K562 (cell line): Measurements from ENCODE around the gene KIF1A. TPM values are rescaled to one million over a fixed set of nuclear protein-coding genes. Genes with fewer than 3 reads are reported as not detected.

ENCODE experiments used
- ATAC-seq: fragments of 200-7000 bp; cut with Tn5 transposase; 3 replicates; pipeline ENCODE4 v1.9.1; 2020; ENCODE audit warnings: moderate library complexity
- BruUV-seq: library from RNA; stranded (reverse); fragments of 400-500 nt; replicated peaks from 2 replicates; lab custom pipeline; 2021; lab: Mats Ljungman, UMichigan
- CTCF ChIA-PET: fragments of 300-600 bp; formaldehyde crosslinking; extraction: SDS; loops from one replicate; lab custom pipeline; 2021; ENCODE audit warnings: low intra/inter-chr PET ratio; lab: Yijun Ruan, JAX
- POLR2A ChIA-PET: fragments of 300-600, 350-650 bp; sonication (Branson Sonifier 250); formaldehyde crosslinking; extraction: SDS; loops from one replicate; lab custom pipeline; 2021; ENCODE audit warnings: antibody characterized with exemption, inconsistent platforms; lab: Yijun Ruan, JAX
- DNase-seq, 4 experiments: peaks; one replicate each; pipeline versions ENCODE4 v3.0.0 to v3.0.0-alpha.2; 2011 to 2018; ENCODE audit warnings: low spot score in 3 of 4, mixed read lengths in 3 of 4; ENCODE audit errors: extremely low read depth in 1 of 4
- FAIRE-seq: peaks from 2 replicates; lab custom pipeline; 2011; peaks lifted over from hg19 to GRCh38; lab: Jason Lieb, UNC
- H2AFZ ChIP-seq: 2 replicates; pipeline ENCODE4 v1.6.0; 2011; ENCODE audit warnings: low read depth, low read length, control low read depth, inconsistent platforms
- H3K27ac ChIP-seq: fragments of 200-600 bp; 3 replicates; pipeline ENCODE4 v1.8.0; 2011; ENCODE audit warnings: low read depth, mild to moderate bottlenecking, control low read depth, inconsistent platforms, low read length, moderate library complexity, mixed read lengths; ENCODE audit errors: extremely low read depth
- H3K27me3 ChIP-seq, 2 experiments: fragments of 300-600 bp in 1 of 2; 2 replicates in 1 of 2; 3 replicates in 1 of 2; pipeline versions ENCODE4 v1.6.0 to v1.8.0; 2011; ENCODE audit warnings: inconsistent platforms in 2 of 2, low read length in 2 of 2, mild to moderate bottlenecking in 1 of 2, mixed read lengths in 1 of 2, moderate library complexity in 1 of 2; ENCODE audit not compliant: control insufficient read depth in 2 of 2, insufficient read depth in 2 of 2
- H3K36me3 ChIP-seq: fragments of 300-600 bp; 3 replicates; pipeline ENCODE4 v1.8.0; 2011; ENCODE audit warnings: mild to moderate bottlenecking, low read length, inconsistent platforms; ENCODE audit not compliant: control insufficient read depth, insufficient read depth
- H3K4me1 ChIP-seq, 2 experiments: fragments of 200-600 bp in 1 of 2; replicated peaks in 1 of 2; 2 replicates in 1 of 2; 3 replicates in 1 of 2; pipeline versions ENCODE4 v1.5.1 to v1.8.0; 2011; ENCODE audit warnings: inconsistent platforms in 2 of 2, low read length in 2 of 2, mild to moderate bottlenecking in 1 of 2, mixed read lengths in 1 of 2, moderate library complexity in 1 of 2; ENCODE audit not compliant: control insufficient read depth in 2 of 2, insufficient read depth in 2 of 2
- H3K4me2 ChIP-seq: 2 replicates; pipeline ENCODE4 v1.6.1; 2011; ENCODE audit warnings: low read length, control low read depth, inconsistent platforms, mixed read lengths; ENCODE audit not compliant: insufficient read depth
- H3K4me3 ChIP-seq: fragments of 200-600 bp; sonication (generic), shearing (Covaris generic); 2 replicates; pipeline ENCODE4 v1.5.1; 2016; ENCODE audit warnings: control low read depth, inconsistent platforms
- H3K79me2 ChIP-seq: fragments of 200-600 bp; 3 replicates; pipeline ENCODE4 v1.8.0; 2011; ENCODE audit warnings: low read length, inconsistent platforms; ENCODE audit not compliant: control insufficient read depth, insufficient read depth
- H3K9ac ChIP-seq, 2 experiments: 2 replicates each; pipeline versions ENCODE4 v1.6.0 to v1.6.1; 2011; ENCODE audit warnings: low read depth in 2 of 2, low read length in 2 of 2, control low read depth in 1 of 2, inconsistent platforms in 1 of 2, mild to moderate bottlenecking in 1 of 2, mixed read lengths in 1 of 2; ENCODE audit not compliant: insufficient read depth in 1 of 2
- H3K9me1 ChIP-seq: one replicate; pipeline ENCODE4 v1.6.0; 2011; ENCODE audit warnings: inconsistent platforms, mild to moderate bottlenecking, low read length, moderate library complexity; ENCODE audit not compliant: control insufficient read depth, insufficient read depth
- H3K9me3 ChIP-seq: replicated peaks from 2 replicates; pipeline ENCODE4 v1.5.1; 2011; ENCODE audit warnings: low read depth, low read length, inconsistent platforms; ENCODE audit not compliant: control insufficient read depth, insufficient read depth
- H4K20me1 ChIP-seq: replicated peaks from 2 replicates; pipeline ENCODE4 v1.6.1; 2011; ENCODE audit warnings: low read length, inconsistent platforms, mixed read lengths; ENCODE audit not compliant: control insufficient read depth, insufficient read depth
- CBX1 ChIP-seq: sonication (generic); IDR thresholded peaks from 2 replicates; pipeline ENCODE4 v1.6.1; 2016; ENCODE audit warnings: antibody characterized with exemption, low read depth, mild to moderate bottlenecking
- MCM5 ChIP-seq: fragments of 450-650 bp; IDR thresholded peaks from 2 replicates; pipeline ENCODE4 v1.6.1; 2016; ENCODE audit warnings: low read depth
- POLR2AphosphoS5 ChIP-seq: IDR thresholded peaks from 2 replicates; pipeline ENCODE4 v1.6.1; 2011; ENCODE audit warnings: mild to moderate bottlenecking, low read depth, low read length, moderate library complexity; ENCODE audit not compliant: control insufficient read depth, insufficient read depth
- RNF2 ChIP-seq: sonication (generic); IDR thresholded peaks from 2 replicates; pipeline ENCODE4 v1.6.1; 2016
- TCF7 ChIP-seq: sonication (generic); IDR thresholded peaks from 2 replicates; pipeline ENCODE4 v1.6.1; 2016; ENCODE audit warnings: antibody characterized with exemption, borderline replicate concordance
- TGIF2 ChIP-seq: sonication (generic); formaldehyde crosslinking; IDR thresholded peaks from 2 replicates; pipeline ENCODE4 v1.8.1; 2022; ENCODE audit warnings: mild to moderate bottlenecking, missing genetic modification reagents, moderate library complexity
- ZNF134 ChIP-seq: fragments of 250-450 bp; sonication (Bioruptor Pico); conservative IDR thresholded peaks from 2 replicates; pipeline ENCODE4 v1.4.0; 2020
- ZNF143 ChIP-seq: sonication (generic); formaldehyde crosslinking; IDR thresholded peaks from 2 replicates; pipeline ENCODE4 v1.9.0; 2022; ENCODE audit warnings: mild to moderate bottlenecking, missing genetic modification reagents
- ZNF282 ChIP-seq: sonication (generic); formaldehyde crosslinking; IDR thresholded peaks from 2 replicates; pipeline ENCODE4 v1.8.1; 2023; ENCODE audit warnings: missing genetic modification reagents
- ZNF644 ChIP-seq: fragments of 200-800 bp; sonication (Bioruptor generic); IDR thresholded peaks from 2 replicates; pipeline ENCODE4 v1.6.1; 2016; ENCODE audit warnings: low read depth, missing genetic modification characterization, missing compliant biosample characterization
- WGBS: fragments of 100-300 bp; shearing (Covaris generic); methylation state at CpG from one replicate; pipeline ENCODE4 v1.1.6; 2016; ENCODE audit warnings: low coverage, mixed read lengths; ENCODE audit not compliant: insufficient coverage; ENCODE audit errors: missing lambda C conversion rate; 5-methylcytosine and 5-hydroxymethylcytosine counted together
- in situ Hi-C: fragments of 300-500 bp; cut with MboI; formaldehyde crosslinking; loops from 4 replicates; pipeline ENCODE4 v1.15.0; 2018; ENCODE audit warnings: inconsistent platforms, mixed read lengths
- intact Hi-C: fragments of 100-400 bp; cut with micrococcal nuclease; formaldehyde crosslinking; loops from 2 replicates; pipeline ENCODE4 v1.14.2; 2022
- polyA plus RNA-seq, 8 experiments: library from polyadenylated mRNA; depleted of rRNA in 4 of 8; stranded (reverse) in 5 of 8; unstranded in 3 of 8; fragments of >200 nt; fragmentation: Nextera tagmentation in 2 of 8; fragmentation: Illumina TruSeq in 1 of 8; extraction: Ambion mirVana in 2 of 8; extraction: Trizol in 1 of 8; gene quantifications; 2 replicates each; pipeline versions ENCODE4 v1.2.1 to v1.2.3, GENCODE V29; 2011 to 2014; ENCODE audit warnings: inconsistent platforms in 1 of 8, missing spikeins in 1 of 8
- total RNA-seq, 7 experiments: library from RNA; depleted of rRNA in 6 of 7; stranded (reverse); fragments of >200 nt in 6 of 7; fragmentation: Illumina TruSeq in 2 of 7; extraction: Trizol in 2 of 7; gene quantifications; 2 replicates each; pipeline versions ENCODE4 v1.2.1 to v1.2.3, GENCODE V29; 2011 to 2021; ENCODE audit warnings: low replicate concordance in 1 of 7
- TF ChIP-seq, protein P1 (sequence below): fragments of 450-650 bp; IDR thresholded peaks from 2 replicates; pipeline ENCODE4 v1.6.1; 2014; ENCODE audit warnings: low read depth, mild to moderate bottlenecking, moderate library complexity, borderline replicate concordance
- TF ChIP-seq, protein P2 (sequence below): fragments of 450-650 bp; IDR thresholded peaks from 2 replicates; pipeline ENCODE4 v1.6.1; 2016; ENCODE audit warnings: mild to moderate bottlenecking, moderate library complexity

Gene KIF1A
- total and polyA plus RNA-seq, 9 of the 15 experiments (the other 6 are each of a cell fraction or from before 2014, with no cell fraction given): 0.07 to 1.4 (median 0.45) TPM; not detected in 2

DNA sequence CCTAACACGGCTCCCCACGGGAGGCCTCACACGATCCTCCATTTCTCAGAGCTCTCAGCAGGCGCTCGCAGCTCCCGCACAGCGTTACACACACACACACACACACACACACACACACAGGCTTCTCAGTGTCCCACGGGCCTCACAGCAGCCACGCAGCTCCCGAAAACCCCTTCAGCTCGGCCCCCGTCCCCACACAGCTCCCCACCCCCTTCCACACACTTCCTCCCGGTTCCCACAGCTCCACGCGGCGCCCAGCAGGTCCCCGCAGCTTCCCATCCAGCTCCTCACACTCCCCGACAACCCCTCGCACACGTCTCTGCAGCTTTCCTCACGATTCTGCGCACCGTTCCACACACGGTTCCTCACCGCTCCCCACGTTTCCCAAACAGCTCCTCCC is 41.6 kb downstream of the KIF1A start:
- H3K9me3 ChIP-seq: no peaks in the 10 kb centered on the region
- H3K27ac ChIP-seq: no peak overlapping the region
- H3K27me3 ChIP-seq: peaks cover 0 to 18% of the 10 kb centered on the region in 2 experiments; a peak in 3 of 5 replicates
- CTCF ChIA-PET: no interaction called here
- FAIRE-seq (no peak), DNase-seq (no peak), ATAC-seq (no peak)
- H3K4me1 ChIP-seq: peaks cover 0 to 16% of the 10 kb centered on the region in 2 experiments; a peak in 1 of 5 replicates
- H3K4me2 ChIP-seq: no peak overlapping the region
- no peaks in the 10 kb centered on the region for H3K9me1 ChIP-seq
- no peaks in the 10 kb centered on the region for H3K36me3 ChIP-seq
- H3K4me3 ChIP-seq: no peak overlapping the region
- 0% methylated on average over 2 of the region's 26 CpGs for WGBS
- POLR2A ChIA-PET: no interaction called here
- no peak overlapping the region for H2AFZ ChIP-seq
- H4K20me1 ChIP-seq: no peaks in the 10 kb centered on the region
- H3K79me2 ChIP-seq: no peaks in the 10 kb centered on the region
- no peak overlapping the region for H3K9ac ChIP-seq
- no TSS peak for BruUV-seq
- intact Hi-C loops (no loop called here), in situ Hi-C loops (no loop called here)
- TF ChIP-seq ZNF143 (CRISPR knock-in tag) (no peak), ZNF644 (no peak), CBX1 (no peak), MCM5 (no peak), POLR2AphosphoS5 (no peak), ZNF134 (no peak), TCF7 (no peak), TGIF2 (CRISPR knock-in tag) (no peak), RNF2 (no peak), ZNF282 (CRISPR knock-in tag) (no peak)
- TF ChIP-seq, protein P1, sequence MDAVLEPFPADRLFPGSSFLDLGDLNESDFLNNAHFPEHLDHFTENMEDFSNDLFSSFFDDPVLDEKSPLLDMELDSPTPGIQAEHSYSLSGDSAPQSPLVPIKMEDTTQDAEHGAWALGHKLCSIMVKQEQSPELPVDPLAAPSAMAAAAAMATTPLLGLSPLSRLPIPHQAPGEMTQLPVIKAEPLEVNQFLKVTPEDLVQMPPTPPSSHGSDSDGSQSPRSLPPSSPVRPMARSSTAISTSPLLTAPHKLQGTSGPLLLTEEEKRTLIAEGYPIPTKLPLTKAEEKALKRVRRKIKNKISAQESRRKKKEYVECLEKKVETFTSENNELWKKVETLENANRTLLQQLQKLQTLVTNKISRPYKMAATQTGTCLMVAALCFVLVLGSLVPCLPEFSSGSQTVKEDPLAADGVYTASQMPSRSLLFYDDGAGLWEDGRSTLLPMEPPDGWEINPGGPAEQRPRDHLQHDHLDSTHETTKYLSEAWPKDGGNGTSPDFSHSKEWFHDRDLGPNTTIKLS: no peak
- TF ChIP-seq, protein P2, sequence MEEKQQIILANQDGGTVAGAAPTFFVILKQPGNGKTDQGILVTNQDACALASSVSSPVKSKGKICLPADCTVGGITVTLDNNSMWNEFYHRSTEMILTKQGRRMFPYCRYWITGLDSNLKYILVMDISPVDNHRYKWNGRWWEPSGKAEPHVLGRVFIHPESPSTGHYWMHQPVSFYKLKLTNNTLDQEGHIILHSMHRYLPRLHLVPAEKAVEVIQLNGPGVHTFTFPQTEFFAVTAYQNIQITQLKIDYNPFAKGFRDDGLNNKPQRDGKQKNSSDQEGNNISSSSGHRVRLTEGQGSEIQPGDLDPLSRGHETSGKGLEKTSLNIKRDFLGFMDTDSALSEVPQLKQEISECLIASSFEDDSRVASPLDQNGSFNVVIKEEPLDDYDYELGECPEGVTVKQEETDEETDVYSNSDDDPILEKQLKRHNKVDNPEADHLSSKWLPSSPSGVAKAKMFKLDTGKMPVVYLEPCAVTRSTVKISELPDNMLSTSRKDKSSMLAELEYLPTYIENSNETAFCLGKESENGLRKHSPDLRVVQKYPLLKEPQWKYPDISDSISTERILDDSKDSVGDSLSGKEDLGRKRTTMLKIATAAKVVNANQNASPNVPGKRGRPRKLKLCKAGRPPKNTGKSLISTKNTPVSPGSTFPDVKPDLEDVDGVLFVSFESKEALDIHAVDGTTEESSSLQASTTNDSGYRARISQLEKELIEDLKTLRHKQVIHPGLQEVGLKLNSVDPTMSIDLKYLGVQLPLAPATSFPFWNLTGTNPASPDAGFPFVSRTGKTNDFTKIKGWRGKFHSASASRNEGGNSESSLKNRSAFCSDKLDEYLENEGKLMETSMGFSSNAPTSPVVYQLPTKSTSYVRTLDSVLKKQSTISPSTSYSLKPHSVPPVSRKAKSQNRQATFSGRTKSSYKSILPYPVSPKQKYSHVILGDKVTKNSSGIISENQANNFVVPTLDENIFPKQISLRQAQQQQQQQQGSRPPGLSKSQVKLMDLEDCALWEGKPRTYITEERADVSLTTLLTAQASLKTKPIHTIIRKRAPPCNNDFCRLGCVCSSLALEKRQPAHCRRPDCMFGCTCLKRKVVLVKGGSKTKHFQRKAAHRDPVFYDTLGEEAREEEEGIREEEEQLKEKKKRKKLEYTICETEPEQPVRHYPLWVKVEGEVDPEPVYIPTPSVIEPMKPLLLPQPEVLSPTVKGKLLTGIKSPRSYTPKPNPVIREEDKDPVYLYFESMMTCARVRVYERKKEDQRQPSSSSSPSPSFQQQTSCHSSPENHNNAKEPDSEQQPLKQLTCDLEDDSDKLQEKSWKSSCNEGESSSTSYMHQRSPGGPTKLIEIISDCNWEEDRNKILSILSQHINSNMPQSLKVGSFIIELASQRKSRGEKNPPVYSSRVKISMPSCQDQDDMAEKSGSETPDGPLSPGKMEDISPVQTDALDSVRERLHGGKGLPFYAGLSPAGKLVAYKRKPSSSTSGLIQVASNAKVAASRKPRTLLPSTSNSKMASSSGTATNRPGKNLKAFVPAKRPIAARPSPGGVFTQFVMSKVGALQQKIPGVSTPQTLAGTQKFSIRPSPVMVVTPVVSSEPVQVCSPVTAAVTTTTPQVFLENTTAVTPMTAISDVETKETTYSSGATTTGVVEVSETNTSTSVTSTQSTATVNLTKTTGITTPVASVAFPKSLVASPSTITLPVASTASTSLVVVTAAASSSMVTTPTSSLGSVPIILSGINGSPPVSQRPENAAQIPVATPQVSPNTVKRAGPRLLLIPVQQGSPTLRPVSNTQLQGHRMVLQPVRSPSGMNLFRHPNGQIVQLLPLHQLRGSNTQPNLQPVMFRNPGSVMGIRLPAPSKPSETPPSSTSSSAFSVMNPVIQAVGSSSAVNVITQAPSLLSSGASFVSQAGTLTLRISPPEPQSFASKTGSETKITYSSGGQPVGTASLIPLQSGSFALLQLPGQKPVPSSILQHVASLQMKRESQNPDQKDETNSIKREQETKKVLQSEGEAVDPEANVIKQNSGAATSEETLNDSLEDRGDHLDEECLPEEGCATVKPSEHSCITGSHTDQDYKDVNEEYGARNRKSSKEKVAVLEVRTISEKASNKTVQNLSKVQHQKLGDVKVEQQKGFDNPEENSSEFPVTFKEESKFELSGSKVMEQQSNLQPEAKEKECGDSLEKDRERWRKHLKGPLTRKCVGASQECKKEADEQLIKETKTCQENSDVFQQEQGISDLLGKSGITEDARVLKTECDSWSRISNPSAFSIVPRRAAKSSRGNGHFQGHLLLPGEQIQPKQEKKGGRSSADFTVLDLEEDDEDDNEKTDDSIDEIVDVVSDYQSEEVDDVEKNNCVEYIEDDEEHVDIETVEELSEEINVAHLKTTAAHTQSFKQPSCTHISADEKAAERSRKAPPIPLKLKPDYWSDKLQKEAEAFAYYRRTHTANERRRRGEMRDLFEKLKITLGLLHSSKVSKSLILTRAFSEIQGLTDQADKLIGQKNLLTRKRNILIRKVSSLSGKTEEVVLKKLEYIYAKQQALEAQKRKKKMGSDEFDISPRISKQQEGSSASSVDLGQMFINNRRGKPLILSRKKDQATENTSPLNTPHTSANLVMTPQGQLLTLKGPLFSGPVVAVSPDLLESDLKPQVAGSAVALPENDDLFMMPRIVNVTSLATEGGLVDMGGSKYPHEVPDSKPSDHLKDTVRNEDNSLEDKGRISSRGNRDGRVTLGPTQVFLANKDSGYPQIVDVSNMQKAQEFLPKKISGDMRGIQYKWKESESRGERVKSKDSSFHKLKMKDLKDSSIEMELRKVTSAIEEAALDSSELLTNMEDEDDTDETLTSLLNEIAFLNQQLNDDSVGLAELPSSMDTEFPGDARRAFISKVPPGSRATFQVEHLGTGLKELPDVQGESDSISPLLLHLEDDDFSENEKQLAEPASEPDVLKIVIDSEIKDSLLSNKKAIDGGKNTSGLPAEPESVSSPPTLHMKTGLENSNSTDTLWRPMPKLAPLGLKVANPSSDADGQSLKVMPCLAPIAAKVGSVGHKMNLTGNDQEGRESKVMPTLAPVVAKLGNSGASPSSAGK: no peak
